Pulmonary artery endothelial cell (primary cell): ENCODE data around the gene COL4A1. TPM values are rescaled to one million over a fixed set of nuclear protein-coding genes. Genes with fewer than 3 reads are reported as not detected.

ENCODE experiments used
- DNase-seq: peaks from one replicate; pipeline ENCODE4 v3.0.0-alpha.2; 2011; ENCODE audit warnings: low read depth, low spot score
- total RNA-seq: library from RNA; depleted of rRNA; stranded (reverse); fragments of >200 nt; gene quantifications from 2 replicates; pipeline ENCODE4 v1.2.3, GENCODE V29; 2014

Gene COL4A1
- total RNA-seq, 1 donor from 2014 or later, result 350 TPM

- DNase-seq, result no peak
These were observed 30.4 kb downstream of the COL4A1 start for GRCh38 chr13:110276553-110276950.

GRCh38 chr13:110275931-110276552 is 30.9 kb downstream of the COL4A1 start:
- no peak for DNase-seq

DNA sequence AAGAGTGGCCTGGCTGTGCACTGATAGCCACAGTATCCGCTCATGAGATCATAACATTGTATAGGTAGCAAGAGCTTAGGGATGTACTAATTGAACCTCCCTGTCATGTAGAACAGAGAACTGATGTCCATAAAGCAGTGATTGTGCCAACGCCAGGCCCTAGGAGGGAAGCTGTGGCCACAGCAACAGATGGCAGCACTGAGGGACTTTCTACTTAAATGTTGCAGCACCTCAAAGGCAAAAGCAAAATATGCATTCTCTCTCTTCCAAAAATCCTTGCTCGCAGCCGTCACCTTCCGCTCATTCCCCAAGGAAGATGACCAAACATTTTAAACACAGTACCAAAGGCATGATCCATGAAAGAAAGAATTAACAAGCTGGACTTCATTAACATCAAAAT is 32.3 kb downstream of the COL4A1 start:
- DNase-seq, result no peak

DNA sequence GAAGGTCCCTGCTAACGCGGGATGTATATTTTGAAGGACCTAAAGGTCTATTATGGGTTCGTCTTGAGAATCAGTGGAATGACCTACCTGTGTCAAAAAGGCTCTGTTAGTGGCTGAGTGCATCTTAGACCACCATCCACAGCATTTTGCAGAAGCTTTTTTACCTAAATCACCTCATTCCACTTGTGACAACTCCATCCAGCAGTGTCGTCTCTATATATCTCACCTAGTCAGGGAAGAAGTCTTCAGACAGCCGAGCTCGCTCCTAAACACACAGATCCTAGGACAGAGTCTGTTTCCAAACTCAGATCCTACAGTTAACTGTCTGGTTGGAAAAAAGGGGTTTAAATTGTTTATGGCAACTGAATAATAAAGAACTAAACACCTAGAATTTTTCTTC is 33.7 kb downstream of the COL4A1 start:
- no peak for DNase-seq

- no peak for DNase-seq
These were observed 34.3 kb downstream of the COL4A1 start for GRCh38 chr13:110272651-110273050.

GRCh38 chr13:110272227-110272626 is 34.7 kb downstream of the COL4A1 start:
- no peak for DNase-seq

- DNase-seq, result no peak
These were observed 35.6 kb downstream of the COL4A1 start for GRCh38 chr13:110271313-110271712.

- no peak for DNase-seq
These were observed 36.5 kb downstream of the COL4A1 start for GRCh38 chr13:110270507-110270906.

DNA sequence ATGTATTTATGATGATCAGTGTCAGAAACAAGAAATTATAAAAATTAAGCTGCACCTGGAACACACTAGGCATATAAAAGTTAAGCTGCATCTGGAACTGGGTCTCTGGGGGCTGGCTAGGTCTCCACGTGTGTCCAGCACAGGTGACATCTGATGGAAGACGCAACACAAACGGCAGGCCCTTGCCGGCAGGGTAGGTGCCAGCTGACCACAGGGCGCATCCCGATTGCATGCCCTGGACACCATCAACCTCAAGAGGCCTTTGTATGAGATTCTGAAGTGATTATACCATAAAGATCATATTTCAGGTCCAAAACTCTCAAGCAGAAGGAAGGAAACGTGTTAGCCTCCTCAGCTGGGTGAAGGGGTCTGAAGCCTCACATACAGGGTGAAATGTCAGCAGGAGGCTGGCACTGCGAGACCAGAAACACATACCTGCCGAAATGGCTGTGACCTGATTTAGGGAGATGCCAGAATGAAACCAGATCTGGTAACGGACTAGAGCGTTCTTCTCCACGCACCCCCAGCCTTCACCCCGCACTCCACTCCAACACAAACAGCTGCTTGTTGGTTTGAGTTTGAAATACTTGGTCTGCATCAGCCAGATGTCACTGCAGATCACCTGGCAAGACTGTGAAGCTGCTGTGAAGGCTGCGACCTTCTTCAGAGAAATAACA is 37.3 kb downstream of the COL4A1 start:
- DNase-seq, result no peak

DNA sequence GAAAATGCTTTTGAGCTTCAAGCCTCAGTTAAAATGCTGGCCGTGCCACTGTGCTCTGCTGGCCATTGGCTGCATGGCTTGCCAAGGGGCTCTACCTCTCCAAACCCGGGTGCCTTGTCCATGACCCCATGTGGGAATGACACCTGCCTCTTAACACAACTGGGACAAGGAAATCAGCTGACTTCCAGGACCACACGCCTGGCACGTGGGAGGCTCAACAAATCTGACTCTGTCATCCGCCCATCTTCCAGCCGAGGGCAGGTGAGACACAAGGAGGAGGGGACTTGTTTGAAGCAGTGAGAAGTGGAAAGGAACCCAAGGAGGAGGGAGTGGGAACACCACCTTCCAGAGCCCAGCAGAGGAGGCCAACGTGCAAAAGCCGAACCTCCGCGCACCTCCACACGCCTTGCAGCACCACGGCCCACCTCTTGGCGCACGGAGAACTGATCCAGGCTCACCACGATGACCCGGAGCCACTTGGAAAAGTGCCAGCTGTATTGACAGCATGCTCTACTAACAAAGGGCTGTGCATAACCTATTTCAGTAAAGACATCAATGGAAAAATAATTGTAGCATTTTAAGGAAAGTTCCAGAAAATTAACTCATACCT is 38.3 kb downstream of the COL4A1 start:
- DNase-seq, result no peak

DNA sequence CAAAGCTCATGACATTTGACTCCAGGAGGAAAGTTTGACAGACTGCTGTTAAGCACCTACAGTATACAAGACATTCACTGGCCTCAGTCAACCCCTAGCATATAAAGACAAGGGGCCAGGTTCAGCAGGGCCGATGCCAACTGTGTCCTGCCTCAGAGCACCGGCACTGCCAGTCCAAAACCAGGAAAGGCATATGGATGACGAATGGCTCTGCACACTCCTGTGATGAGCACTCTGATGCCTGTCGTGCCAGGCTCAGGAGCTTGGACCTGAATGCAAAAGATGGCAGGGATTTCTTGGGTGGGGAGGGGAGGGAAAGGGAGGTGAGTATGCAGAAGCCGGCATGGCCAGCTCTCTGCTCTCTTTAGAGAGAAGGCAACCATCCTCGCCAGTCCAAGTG is 38.9 kb downstream of the COL4A1 start:
- DNase-seq, result no peak

- DNase-seq, result peak; percentile 45
These were observed 40.0 kb downstream of the COL4A1 start for GRCh38 chr13:110266983-110267382.

DNA sequence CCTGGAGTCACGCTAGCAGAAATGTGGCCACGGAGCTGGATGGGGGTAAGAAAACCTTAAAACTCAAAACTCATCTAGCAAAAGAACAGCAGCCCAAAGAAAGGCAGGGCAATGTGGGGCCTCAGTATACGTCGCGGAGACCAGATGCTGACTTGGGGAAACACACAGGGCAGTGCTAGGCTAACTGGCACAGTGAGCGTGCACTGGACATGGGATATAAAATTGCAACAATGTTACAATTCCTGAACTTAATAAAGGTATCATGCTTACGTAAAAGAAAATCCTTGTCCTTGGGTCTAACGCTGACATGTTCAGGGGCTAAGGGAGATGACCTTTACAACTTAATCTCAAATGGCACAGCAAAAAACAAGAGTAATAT is 40.5 kb downstream of the COL4A1 start:
- no peak for DNase-seq

DNA sequence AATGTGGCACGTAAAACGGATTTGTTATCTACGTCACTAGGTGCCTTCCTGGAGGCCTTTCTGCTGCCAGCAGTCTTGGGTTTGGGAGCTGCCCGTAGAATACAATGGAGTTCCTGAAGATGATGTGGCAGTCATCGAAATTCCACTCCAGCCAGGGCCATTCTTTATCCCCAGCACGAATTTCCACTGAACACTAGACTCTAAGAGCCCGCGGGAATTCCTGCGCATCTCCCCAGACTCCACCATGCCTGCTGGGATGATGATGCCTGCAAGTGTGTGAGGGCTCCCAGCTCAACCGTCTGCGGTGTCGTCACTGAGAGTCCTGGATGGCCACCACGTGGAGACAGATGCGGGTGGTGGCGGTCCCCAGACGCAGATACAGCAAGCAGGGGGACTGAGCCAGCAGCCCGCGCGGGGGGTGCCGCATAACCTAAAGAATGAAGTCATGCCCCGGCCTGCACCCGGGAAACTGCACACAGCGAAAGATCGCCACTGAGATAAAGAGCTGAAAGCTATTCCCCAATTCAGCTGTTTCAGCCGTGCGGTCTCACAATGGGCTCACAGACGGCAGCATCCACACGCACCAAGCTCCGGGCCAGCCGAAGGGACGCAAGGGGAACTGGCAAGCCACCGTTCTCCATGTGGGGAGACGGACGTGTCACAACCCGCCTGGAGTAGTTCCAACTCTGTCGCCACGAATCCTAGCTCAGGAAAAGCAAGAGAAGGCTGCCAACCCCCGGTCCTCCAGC is 41.1 kb downstream of the COL4A1 start:
- no peak for DNase-seq

DNA sequence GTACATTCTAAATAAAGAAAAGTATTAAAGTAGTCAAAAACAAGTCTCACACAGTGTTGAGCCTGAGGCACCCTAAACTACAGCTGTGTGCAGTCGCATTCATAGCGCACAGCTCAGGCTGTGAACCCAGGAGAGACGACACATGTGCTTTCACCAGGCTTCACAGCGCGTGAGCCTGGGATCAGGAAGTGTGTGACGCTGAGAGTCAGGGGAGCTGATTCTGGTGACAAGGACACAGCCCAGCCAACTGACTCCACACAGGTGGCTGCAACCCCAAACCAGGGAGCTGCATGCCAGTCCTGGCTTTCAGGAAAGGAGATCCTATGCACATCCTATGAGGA is 41.6 kb downstream of the COL4A1 start:
- DNase-seq, result no peak

DNA sequence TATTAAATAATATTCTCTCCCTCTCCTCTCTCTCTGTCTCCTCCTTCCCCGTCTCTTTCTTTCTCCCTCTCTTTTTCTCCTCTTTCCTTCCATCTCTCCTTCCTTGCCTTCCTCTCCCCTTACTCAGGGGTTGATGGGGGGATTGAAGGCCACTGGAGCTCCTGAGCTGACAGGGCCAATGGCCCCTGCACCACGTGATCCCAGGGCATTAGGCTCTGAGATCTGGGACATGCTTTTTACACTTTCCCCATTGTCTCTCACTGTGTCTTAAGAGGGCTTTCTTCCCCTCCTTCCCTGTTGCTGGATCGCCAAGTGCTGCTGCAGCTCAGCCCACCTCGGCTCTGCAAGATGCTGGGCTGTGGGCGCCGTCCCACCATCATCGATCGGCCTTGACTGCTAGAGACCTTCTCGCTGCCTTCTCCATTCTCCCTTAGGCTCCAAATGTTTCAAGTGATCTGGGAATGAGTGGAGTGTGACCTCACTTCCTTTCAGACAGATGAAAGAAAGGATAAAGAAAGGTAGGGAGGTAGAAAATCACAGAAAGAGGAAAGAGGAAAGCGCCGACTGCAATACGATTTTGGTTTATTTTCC is 42.2 kb downstream of the COL4A1 start:
- no peak for DNase-seq

- no peak for DNase-seq
These were observed 43.1 kb downstream of the COL4A1 start for GRCh38 chr13:110263888-110264287.

DNA sequence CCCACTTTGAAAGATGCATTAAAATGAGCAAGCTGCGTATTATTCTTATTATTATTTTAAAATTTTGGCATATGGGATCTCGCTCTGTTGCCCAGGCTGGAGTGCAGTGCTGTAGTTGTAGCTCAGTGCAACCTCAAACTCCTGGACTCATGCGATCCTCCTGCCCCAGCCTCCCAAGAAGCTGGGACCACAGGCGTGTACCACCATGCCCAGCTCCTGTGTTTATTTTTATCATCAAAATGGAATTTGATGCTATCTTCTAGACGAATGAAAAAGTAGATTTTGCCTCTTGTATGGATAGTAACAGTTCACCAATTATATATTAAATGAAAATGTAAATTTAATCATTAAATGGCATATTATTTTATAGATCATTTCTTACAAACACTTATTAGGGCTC is 43.6 kb downstream of the COL4A1 start:
- DNase-seq, result no peak

DNA sequence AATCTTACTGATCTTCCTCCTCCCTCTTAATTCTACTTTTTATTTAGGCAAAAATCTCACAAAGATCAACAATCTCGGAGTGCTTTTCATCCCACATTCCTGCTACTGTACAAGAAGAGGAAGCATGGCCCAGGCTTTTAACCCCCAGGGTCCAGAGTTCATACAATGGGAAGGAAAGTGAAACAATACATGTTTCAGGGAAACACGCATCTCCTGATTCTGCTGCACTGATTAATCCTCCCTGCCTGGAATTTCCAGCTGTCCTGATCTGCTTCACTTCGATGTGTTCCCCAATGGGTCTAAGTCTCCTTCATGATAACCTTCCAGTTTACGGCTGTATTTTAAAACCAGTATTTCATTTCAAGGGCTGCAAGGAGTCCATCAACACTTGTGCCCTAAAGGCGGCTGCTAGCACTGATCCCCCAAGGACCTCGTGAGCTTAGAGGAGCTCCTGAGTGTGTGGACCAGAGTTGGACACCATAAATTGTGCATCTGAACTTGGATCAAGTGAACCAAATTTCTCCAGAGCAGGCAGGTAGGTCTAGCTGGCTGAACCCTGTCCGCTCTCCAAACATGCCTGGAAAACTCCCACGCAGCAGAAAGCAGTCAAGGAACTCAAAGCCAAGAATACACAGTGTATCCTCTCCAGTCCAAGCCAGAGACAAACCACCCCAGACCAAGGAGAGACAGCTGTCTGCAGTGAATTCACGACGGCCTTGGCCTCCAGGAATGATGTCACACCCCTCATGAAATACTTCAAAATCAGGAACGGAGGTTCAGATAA is 44.3 kb downstream of the COL4A1 start:
- peak; percentile 54 for DNase-seq

GRCh38 chr13:110262082-110262436 is 44.9 kb downstream of the COL4A1 start:
- no peak for DNase-seq
